ENCODE data around the gene GCG. TPM values are rescaled to one million over a fixed set of nuclear protein-coding genes. Genes with fewer than 3 reads are reported as not detected.

GCG gene
- total and polyA plus RNA-seq, 2 donors (not counting 3 experiments of a cell fraction or from before 2014, with no cell fraction given) = not detected

- POLR2A ChIA-PET = no interaction called here
- Histone ChIP-seq H3K9ac (replicated peaks; ENCODE audit: extremely low read depth, insufficient read depth, low read length) (no peak overlapping the region), H3K4me2 (ENCODE audit: insufficient read depth, low read length) (no peak overlapping the region), H3K79me2 (ENCODE audit: control insufficient read depth, insufficient read depth, low read length) (no peaks in the 10 kb centered on the region), H3K9me3 (replicated peaks; ENCODE audit: control insufficient read depth, insufficient read depth, low read length) (no peaks in the 10 kb centered on the region), H3K9me1 (replicated peaks; ENCODE audit: control insufficient read depth, extremely low read depth, insufficient read depth, low read length) (no peaks in the 10 kb centered on the region), H3K27ac (ENCODE audit: insufficient read depth, low read depth, low read length) (no peak overlapping the region), H3K4me3 (replicated peaks in 1 of 3; ENCODE audit: insufficient read depth in 1 of 3, low read depth in 1 of 3, low read length in 3 of 3) (no peak overlapping the region), H2AFZ (ENCODE audit: low read depth, low read length) (no peak overlapping the region), H3K36me3 (ENCODE audit: control insufficient read depth in 2 of 2, extremely low read depth in 1 of 2, insufficient read depth in 2 of 2, low read length in 2 of 2) (no peaks in the 10 kb centered on the region), H3K27me3 (ENCODE audit: control insufficient read depth in 2 of 2, insufficient read depth in 2 of 2, low read length in 2 of 2) (no peaks in the 10 kb centered on the region), H3K4me1 (ENCODE audit: control insufficient read depth, extremely low read depth, insufficient read depth, low read length) (no peaks in the 10 kb centered on the region), H4K20me1 (replicated peaks; ENCODE audit: control insufficient read depth, extremely low read depth, insufficient read depth, low read length) (no peaks in the 10 kb centered on the region)
- no TSS peak for BruUV-seq (replicated peaks)
- TF ChIP-seq POLR2A (IDR thresholded peaks at IDR 0.05; ENCODE audit: low read depth, low read length) (no peak), CTCF (IDR thresholded peaks at IDR 0.05; ENCODE audit: extremely low read depth in 1 of 2, insufficient read depth in 1 of 2, low read depth in 1 of 2, low read length in 2 of 2) (no peak), MAX (IDR thresholded peaks at IDR 0.05; ENCODE audit: insufficient read depth, insufficient read length) (no peak), JUN (IDR thresholded peaks at IDR 0.05; ENCODE audit: borderline replicate concordance, insufficient read depth, insufficient read length, low read depth) (no peak), MYC (IDR thresholded peaks at IDR 0.05; ENCODE audit: low read depth, low read length) (no peak), EZH2 (IDR thresholded peaks at IDR 0.05; ENCODE audit: borderline replicate concordance, low read depth, low read length, severe bottlenecking) (no peak), FOS (IDR thresholded peaks at IDR 0.05; ENCODE audit: borderline replicate concordance, insufficient read depth, low read length) (no peak), GATA2 (IDR thresholded peaks at IDR 0.05; ENCODE audit: insufficient read depth, insufficient read length, low read depth, low read length) (no peak), POLR2AphosphoS5 (IDR thresholded peaks at IDR 0.05; ENCODE audit: insufficient read depth, low read depth, low read length) (no peak)
- DNase-seq (ENCODE audit: low read depth, low spot score) = no peak
- dilution Hi-C loops (cut with MboI; ENCODE audit: extremely low pct_ligation_motif_present, low sequenced_read_pairs) (no loop called here), intact Hi-C loops (cut with micrococcal nuclease) (no loop called here)
- CTCF ChIA-PET = interaction anchor here (1.9 to 2.4 kb wide), 2 partner anchors 23 to 100 kb away, joined by 5 to 6 read pairs; no protein-coding TSS in a partner anchor
- no peak for FAIRE-seq
Observed at GRCh38 chr2:162198239-162198638, 46.2 kb upstream of the GCG start.

Measured in endothelial cell of umbilical vein (primary cell).